NCI-H128 (cell line): ENCODE data around the gene GDPD5.
A peak's percentile ranks its signal among the peaks of the same experiment; 100 is the strongest.

Experiments
- DNase-seq: peaks from one replicate; lab custom pipeline; 2025; ENCODE audit not compliant: unreplicated experiment; lab: John Stamatoyannopoulos, UW

Gene GDPD5

GRCh38 chr11:75450826-75451821 is 74.6 kb downstream of the GDPD5 start:
- DNase-seq = no peak

GRCh38 chr11:75450236-75450635 is 75.5 kb downstream of the GDPD5 start:
- no peak for DNase-seq

GRCh38 chr11:75449776-75450175 is 76.0 kb downstream of the GDPD5 start:
- DNase-seq = no peak

GRCh38 chr11:75449271-75449670 is 76.5 kb downstream of the GDPD5 start:
- DNase-seq = no peak

- no peak for DNase-seq
These were observed 78.3 kb downstream of the GDPD5 start for GRCh38 chr11:75447415-75447814.

- peak; percentile 47 for DNase-seq
These were observed 80.3 kb downstream of the GDPD5 start for GRCh38 chr11:75445315-75445953.

- DNase-seq = no peak
These were observed 82.7 kb downstream of the GDPD5 start for GRCh38 chr11:75443043-75443442.

- DNase-seq = no peak
These were observed 83.4 kb downstream of the GDPD5 start for GRCh38 chr11:75442161-75442885.

GRCh38 chr11:75441804-75442132 is 84.0 kb downstream of the GDPD5 start:
- no peak for DNase-seq

- no peak for DNase-seq
These were observed 84.6 kb downstream of the GDPD5 start for GRCh38 chr11:75440960-75441803.

- DNase-seq = no peak
These were observed 86.1 kb downstream of the GDPD5 start for GRCh38 chr11:75439495-75440120.

- no peak for DNase-seq
These were observed 86.7 kb downstream of the GDPD5 start for GRCh38 chr11:75439026-75439425.

- no peak for DNase-seq
These were observed 87.6 kb downstream of the GDPD5 start for GRCh38 chr11:75437966-75438659.

GRCh38 chr11:75436806-75437205 is 88.9 kb downstream of the GDPD5 start:
- DNase-seq = no peak

GRCh38 chr11:75435571-75435925 is 90.2 kb downstream of the GDPD5 start:
- DNase-seq = no peak

GRCh38 chr11:75434886-75435570 is 90.7 kb downstream of the GDPD5 start:
- no peak for DNase-seq

- no peak for DNase-seq
These were observed 91.7 kb downstream of the GDPD5 start for GRCh38 chr11:75434051-75434450.

- DNase-seq = no peak
These were observed 92.3 kb downstream of the GDPD5 start for GRCh38 chr11:75433443-75433842.

GRCh38 chr11:75432911-75433321 is 92.8 kb downstream of the GDPD5 start, which contains the start of gene KLHL35:
Gene KLHL35, minus strand, starts transcription at chr11:75433203. Its CDS starts 2,574 bp downstream, at chr11:75430629.
- no peak for DNase-seq
